Measurements from ENCODE around the gene PRDM11.

The PRDM11 gene

DNA sequence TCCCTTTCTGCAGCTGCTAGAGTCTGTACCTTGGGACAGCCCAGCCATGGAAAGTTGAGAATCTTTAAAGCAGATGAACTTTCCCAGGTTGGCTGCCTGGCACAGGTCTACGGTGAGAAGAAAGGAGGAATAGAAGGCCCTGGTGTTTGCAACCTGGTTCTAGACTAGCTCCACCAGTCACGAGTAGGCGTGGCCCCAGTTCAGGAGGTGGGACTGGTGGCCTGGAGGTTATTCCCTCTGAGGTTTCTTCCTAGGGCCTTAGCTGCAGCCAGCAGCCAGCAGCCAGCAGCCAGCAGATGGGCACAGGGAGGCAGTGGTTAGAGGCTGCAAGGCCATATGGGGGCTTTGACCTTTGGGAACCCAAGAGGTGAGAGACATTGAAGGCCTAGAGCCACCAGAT is 40.9 kb downstream of the PRDM11 start:
- H3K27ac ChIP-seq (ENCODE audit: low read length) = no peak overlapping the region
- no peaks in the 10 kb centered on the region for H3K27me3 ChIP-seq (ENCODE audit: control insufficient read depth, insufficient read depth, low read length)
- H3K4me3 ChIP-seq (ENCODE audit: low read length) = no peak overlapping the region
- H3K4me1 ChIP-seq (ENCODE audit: control insufficient read depth, insufficient read depth, low read length) = no peaks in the 10 kb centered on the region
- no peak for DNase-seq (ENCODE audit: low read depth, low spot score)
- WGBS (ENCODE audit: insufficient coverage, insufficient read length) = no CpG with 5 or more reads among the region's 3 CpGs
- no peaks in the 10 kb centered on the region for H3K9me3 ChIP-seq (ENCODE audit: control insufficient read depth, insufficient read depth, low read length)
- no peaks in the 10 kb centered on the region for H3K36me3 ChIP-seq (ENCODE audit: control insufficient read depth, insufficient read depth, low read length)

DNA sequence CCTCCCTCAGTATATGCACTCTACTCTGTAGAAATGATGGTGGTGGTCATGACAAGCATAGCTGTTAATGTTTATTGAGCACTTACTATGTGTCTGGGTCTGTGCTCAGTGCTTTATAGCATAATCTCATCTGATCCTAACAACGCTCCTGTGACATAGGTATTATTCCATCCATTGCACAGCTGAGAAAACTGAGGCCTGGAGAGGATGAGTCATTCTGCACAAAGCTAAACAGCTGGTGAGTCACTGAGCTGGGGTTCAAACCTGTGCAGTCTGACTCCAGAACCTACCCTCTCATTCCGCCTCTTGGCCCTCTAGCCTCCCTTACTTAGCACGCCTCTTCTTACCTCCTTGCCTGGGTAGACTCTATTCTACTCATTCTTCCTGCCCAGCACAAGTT is 41.7 kb downstream of the PRDM11 start:
- Histone ChIP-seq H3K36me3 (ENCODE audit: control insufficient read depth, insufficient read depth, low read length) (no peaks in the 10 kb centered on the region), H3K27ac (ENCODE audit: low read length) (no peak overlapping the region), H3K27me3 (ENCODE audit: control insufficient read depth, insufficient read depth, low read length) (no peaks in the 10 kb centered on the region), H3K4me3 (ENCODE audit: low read length) (no peak overlapping the region), H3K9me3 (ENCODE audit: control insufficient read depth, insufficient read depth, low read length) (no peaks in the 10 kb centered on the region), H3K4me1 (ENCODE audit: control insufficient read depth, insufficient read depth, low read length) (no peaks in the 10 kb centered on the region)
- no CpG with 5 or more reads among the region's 3 CpGs for WGBS (ENCODE audit: insufficient coverage, insufficient read length)
- DNase-seq (ENCODE audit: low read depth, low spot score) = no peak

DNA sequence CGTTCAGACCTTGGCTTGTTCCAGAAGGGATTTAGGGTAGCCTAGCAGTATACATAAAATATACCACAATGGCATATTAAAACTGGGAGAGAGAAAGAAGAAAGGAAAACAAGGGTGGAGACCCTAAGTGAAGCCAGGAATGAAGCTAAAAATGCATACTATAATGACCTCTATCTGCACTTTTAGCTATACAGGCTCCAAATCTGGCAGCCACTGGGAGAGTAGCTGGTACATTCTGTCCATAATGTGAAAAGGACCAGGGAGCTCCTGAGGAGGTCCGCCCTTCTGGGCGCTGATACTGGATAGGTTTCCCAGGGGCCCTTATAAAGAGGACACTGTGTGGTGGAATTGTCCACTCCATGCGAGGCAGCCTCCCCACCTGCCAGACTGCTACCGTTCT is 42.8 kb downstream of the PRDM11 start:
- H3K27ac ChIP-seq (ENCODE audit: low read length) = no peak overlapping the region
- no CpG with 5 or more reads among the region's 5 CpGs for WGBS (ENCODE audit: insufficient coverage, insufficient read length)
- H3K4me3 ChIP-seq (ENCODE audit: low read length) = no peak overlapping the region

DNA sequence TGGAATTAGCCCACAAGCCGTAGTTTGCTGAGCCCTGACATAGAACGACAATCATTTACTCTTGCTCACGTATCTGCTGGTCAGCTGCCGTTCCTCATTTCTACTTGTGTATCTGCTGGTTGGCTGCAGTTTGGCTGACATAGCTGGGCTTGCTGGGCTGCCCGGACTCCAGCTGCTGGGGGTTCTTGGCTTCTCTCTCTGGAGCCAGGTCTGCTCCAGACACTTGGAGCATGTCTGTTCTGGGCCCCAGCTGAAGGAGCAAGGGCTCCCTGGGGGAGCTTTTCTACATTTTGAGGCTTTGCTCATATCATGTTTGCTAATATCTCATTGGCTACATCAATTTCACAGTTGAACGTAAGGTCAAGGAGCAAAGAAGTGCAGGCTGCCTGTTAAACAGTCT is 47.3 kb downstream of the PRDM11 start:
- H3K36me3 ChIP-seq (ENCODE audit: control insufficient read depth, insufficient read depth, low read length) = no peaks in the 10 kb centered on the region
- WGBS (ENCODE audit: insufficient coverage, insufficient read length) = no CpG with 5 or more reads among the region's 6 CpGs
- H3K9me3 ChIP-seq (ENCODE audit: control insufficient read depth, insufficient read depth, low read length) = no peaks in the 10 kb centered on the region
- H3K27ac ChIP-seq (ENCODE audit: low read length) = no peak overlapping the region
- no peak for DNase-seq (ENCODE audit: low read depth, low spot score)
- H3K27me3 ChIP-seq (ENCODE audit: control insufficient read depth, insufficient read depth, low read length) = no peaks in the 10 kb centered on the region
- no peaks in the 10 kb centered on the region for H3K4me1 ChIP-seq (ENCODE audit: control insufficient read depth, insufficient read depth, low read length)
- H3K4me3 ChIP-seq (ENCODE audit: low read length) = no peak overlapping the region

More for the DNA sequence above, 42.8 kb downstream of the PRDM11 start:
- H3K27me3 ChIP-seq (ENCODE audit: control insufficient read depth, insufficient read depth, low read length) = no peaks in the 10 kb centered on the region
- no peaks in the 10 kb centered on the region for H3K4me1 ChIP-seq (ENCODE audit: control insufficient read depth, insufficient read depth, low read length)
- no peaks in the 10 kb centered on the region for H3K9me3 ChIP-seq (ENCODE audit: control insufficient read depth, insufficient read depth, low read length)
- no peaks in the 10 kb centered on the region for H3K36me3 ChIP-seq (ENCODE audit: control insufficient read depth, insufficient read depth, low read length)
- no peak for DNase-seq (ENCODE audit: low read depth, low spot score)

DNA sequence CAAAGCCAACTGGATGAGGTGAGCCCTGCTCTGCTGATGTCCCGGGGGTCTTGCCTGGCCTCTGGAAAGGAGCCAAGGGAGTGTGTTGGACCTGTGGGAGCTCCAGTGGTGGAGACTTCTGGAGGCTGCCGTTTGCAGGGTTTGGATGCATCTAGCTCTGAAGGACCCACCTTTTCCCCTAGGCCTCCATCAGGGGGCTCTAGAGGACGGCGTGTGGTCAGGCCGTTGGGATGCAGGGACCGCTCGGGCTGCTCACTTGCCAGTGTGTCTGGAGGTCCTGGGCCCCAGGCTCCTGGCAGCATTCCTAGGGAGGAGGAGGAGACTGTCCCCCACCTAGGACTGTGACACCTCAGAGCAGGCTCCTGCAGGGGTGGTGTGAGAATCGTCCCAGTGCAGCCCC is 58.3 kb downstream of the PRDM11 start:
- Histone ChIP-seq H3K4me1 (ENCODE audit: control insufficient read depth, insufficient read depth, low read length) (no peaks in the 10 kb centered on the region), H3K9me3 (ENCODE audit: control insufficient read depth, insufficient read depth, low read length) (no peaks in the 10 kb centered on the region), H3K4me3 (ENCODE audit: low read length) (no peak overlapping the region), H3K27ac (ENCODE audit: low read length) (no peak overlapping the region), H3K36me3 (ENCODE audit: control insufficient read depth, insufficient read depth, low read length) (no peaks in the 10 kb centered on the region), H3K27me3 (ENCODE audit: control insufficient read depth, insufficient read depth, low read length) (no peaks in the 10 kb centered on the region)
- no peak for DNase-seq (ENCODE audit: low read depth, low spot score)
- no CpG with 5 or more reads among the region's 8 CpGs for WGBS (ENCODE audit: insufficient coverage, insufficient read length)

DNA sequence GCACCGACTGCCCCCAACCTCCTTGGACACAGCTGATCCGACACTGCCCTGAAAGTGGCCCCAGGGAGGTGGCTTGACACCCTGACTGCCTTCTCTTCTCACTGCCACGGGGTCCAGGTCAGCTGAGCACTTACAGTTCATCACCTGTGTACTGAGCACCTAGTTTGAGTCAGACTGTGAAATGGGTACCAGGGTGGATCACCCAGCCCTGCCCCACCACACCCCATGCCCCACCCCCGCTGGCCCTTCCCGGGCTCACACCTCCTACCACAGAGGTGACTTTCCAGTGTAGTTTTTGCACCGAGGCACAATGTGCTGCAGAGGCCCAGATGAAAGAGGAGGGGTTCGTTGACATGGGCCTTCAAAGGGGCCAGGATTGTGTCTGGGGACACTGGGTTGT is 59.5 kb downstream of the PRDM11 start:
- no peaks in the 10 kb centered on the region for H3K9me3 ChIP-seq (ENCODE audit: control insufficient read depth, insufficient read depth, low read length)
- DNase-seq (ENCODE audit: low read depth, low spot score) = no peak
- H3K4me1 ChIP-seq (ENCODE audit: control insufficient read depth, insufficient read depth, low read length) = peaks cover 5% of the 10 kb centered on the region; the same call in 1 of the 2 replicates
- no peaks in the 10 kb centered on the region for H3K27me3 ChIP-seq (ENCODE audit: control insufficient read depth, insufficient read depth, low read length)
- WGBS (ENCODE audit: insufficient coverage, insufficient read length) = no CpG with 5 or more reads among the region's 7 CpGs
- H3K36me3 ChIP-seq (ENCODE audit: control insufficient read depth, insufficient read depth, low read length) = no peaks in the 10 kb centered on the region
- no peak overlapping the region for H3K4me3 ChIP-seq (ENCODE audit: low read length)
- H3K27ac ChIP-seq (ENCODE audit: low read length) = no peak overlapping the region

DNA sequence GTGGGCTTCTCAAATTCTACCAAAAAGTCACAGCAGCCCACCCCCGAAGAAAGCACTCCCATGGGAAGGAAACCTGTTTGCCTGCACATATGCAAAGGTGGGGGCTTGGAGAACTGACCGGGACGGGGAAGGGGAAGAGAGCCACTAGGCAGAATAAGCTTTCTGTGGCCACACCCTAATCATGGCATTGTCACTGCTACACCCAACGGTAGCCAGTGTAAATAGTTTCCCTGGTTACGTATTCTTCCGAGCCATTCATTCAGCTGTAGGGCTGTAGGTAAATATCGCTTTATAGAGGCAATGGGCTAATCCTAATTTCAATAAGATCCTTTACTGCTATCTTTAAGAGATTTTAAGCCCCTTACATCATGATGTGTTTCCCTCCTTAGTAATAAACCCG is 61.7 kb downstream of the PRDM11 start:
- no peak for DNase-seq (ENCODE audit: low read depth, low spot score)
- Histone ChIP-seq H3K36me3 (ENCODE audit: control insufficient read depth, insufficient read depth, low read length) (no peaks in the 10 kb centered on the region), H3K27ac (ENCODE audit: low read length) (no peak overlapping the region), H3K4me1 (ENCODE audit: control insufficient read depth, insufficient read depth, low read length) (peaks cover 5% of the 10 kb centered on the region; the same call in 1 of the 2 replicates), H3K27me3 (ENCODE audit: control insufficient read depth, insufficient read depth, low read length) (no peaks in the 10 kb centered on the region), H3K4me3 (ENCODE audit: low read length) (no peak overlapping the region), H3K9me3 (ENCODE audit: control insufficient read depth, insufficient read depth, low read length) (no peaks in the 10 kb centered on the region)
- WGBS (ENCODE audit: insufficient coverage, insufficient read length) = no CpG with 5 or more reads among the region's 8 CpGs

DNA sequence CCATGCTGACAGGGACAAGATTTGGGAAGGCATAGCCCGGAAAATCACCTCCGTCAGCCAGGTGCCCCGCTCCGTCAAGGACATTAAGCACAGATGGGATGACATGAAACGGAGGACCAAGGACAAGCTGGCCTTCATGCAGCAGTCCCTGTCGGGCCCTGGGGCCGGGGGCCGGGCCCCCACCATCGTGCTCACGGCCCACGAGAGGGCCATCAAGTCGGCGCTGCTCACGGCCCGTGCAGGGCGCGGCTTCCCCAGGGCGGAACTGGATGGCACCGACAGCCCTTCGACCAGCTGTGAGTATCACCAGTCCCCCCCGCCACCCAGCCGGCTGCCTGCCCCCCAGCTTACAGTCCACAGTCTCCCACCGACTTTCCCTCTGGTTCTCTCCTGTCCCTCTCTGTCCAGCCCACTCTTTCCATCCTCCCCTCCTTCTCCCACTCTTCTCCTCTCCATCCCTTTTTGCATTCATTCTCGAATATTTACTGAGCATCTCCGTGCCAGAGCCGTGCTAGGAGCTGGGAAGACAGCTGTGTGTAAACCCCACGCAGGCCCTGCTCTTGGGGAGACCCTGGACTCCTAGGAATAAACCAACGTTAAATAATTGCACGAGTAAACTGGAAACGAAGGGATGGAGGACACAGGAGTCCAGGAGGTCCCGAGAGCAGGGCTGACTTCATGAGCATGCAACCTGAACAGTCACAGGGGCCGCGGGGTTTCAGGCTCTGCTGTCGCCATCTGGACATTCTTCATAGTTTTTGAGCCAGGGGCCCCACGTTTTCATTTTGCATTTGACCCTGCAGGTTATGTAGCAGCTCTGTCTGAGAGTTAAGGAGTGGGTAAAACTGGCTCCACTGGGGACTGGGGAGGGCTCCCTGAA is 62.8 kb downstream of the PRDM11 start:
- Histone ChIP-seq H3K27ac (ENCODE audit: low read length) (no peak overlapping the region), H3K4me1 (ENCODE audit: control insufficient read depth, insufficient read depth, low read length) (peaks cover 5% of the 10 kb centered on the region; the same call in 1 of the 2 replicates), H3K36me3 (ENCODE audit: control insufficient read depth, insufficient read depth, low read length) (no peaks in the 10 kb centered on the region), H3K9me3 (ENCODE audit: control insufficient read depth, insufficient read depth, low read length) (no peaks in the 10 kb centered on the region), H3K4me3 (ENCODE audit: low read length) (no peak overlapping the region), H3K27me3 (ENCODE audit: control insufficient read depth, insufficient read depth, low read length) (no peaks in the 10 kb centered on the region)
- no CpG with 5 or more reads among the region's 35 CpGs for WGBS (ENCODE audit: insufficient coverage, insufficient read length)
- no peak for DNase-seq (ENCODE audit: low read depth, low spot score)

DNA sequence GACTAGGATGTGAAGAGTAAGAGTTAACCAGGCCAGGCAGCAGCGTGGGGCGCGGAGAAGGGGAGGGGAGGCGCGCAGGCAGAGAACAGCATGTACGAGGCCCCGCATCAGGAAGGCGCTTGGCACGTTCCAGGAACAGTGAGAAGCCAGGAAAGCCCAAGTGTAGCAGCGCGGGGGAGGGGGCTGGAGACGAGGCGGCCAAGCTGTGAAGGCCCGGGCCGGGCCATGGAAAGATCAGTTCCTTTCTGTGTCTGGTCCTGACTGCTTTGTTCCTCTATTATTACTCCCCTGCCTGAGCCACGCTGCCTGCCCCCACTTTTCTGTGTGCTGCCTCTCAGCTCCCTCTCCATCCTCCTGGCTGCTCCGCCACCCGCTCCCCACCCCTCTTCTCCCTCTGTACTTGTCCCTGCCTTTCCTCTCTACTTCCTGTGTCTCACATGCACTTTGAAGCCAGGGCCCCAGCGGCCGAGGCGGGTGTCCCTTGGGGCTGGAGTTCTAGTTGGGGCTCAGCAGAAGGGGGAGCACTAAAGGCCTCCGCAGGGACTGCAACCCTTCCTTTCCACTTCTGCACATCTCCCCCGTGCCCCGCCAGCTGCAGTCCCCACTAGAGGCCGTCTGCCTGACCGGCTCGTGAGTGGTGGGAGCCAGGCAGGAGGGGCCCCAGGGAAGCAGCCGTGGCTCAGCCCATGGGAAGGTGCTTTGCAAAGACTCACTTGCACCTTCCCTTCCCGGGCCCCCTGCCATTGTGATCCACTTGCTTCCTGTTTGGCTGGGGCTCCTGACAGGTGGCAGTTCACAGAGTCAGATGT is 63.7 kb downstream of the PRDM11 start:
- Histone ChIP-seq H3K27me3 (ENCODE audit: control insufficient read depth, insufficient read depth, low read length) (no peaks in the 10 kb centered on the region), H3K36me3 (ENCODE audit: control insufficient read depth, insufficient read depth, low read length) (no peaks in the 10 kb centered on the region), H3K27ac (ENCODE audit: low read length) (no peak overlapping the region), H3K9me3 (ENCODE audit: control insufficient read depth, insufficient read depth, low read length) (no peaks in the 10 kb centered on the region), H3K4me3 (ENCODE audit: low read length) (no peak overlapping the region), H3K4me1 (ENCODE audit: control insufficient read depth, insufficient read depth, low read length) (peaks cover 5% of the 10 kb centered on the region; the same call in 1 of the 2 replicates)
- DNase-seq (ENCODE audit: low read depth, low spot score) = no peak
- no CpG with 5 or more reads among the region's 29 CpGs for WGBS (ENCODE audit: insufficient coverage, insufficient read length)

DNA sequence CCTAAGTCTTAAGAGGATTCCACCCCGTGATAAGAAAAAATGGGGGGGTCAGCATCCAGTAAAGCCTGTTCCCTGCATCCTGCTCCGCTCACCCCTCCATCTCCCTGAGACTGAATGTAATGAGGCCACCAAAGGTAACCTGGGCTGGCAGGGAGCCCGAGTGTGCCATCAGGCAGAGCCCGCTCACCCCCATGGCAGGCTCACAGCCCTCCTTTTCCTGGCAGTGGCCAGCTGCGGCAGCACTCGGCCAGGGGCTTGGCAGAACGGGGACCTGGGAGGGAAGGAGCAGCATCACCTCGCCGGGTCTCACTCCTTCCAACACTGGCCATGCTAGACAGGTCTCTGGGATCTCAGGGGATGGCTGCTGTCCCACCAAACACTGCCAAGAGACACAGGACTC is 64.4 kb downstream of the PRDM11 start:
- no peak for DNase-seq (ENCODE audit: low read depth, low spot score)
- Histone ChIP-seq H3K4me3 (ENCODE audit: low read length) (no peak overlapping the region), H3K36me3 (ENCODE audit: control insufficient read depth, insufficient read depth, low read length) (no peaks in the 10 kb centered on the region), H3K4me1 (ENCODE audit: control insufficient read depth, insufficient read depth, low read length) (peaks cover 5% of the 10 kb centered on the region; the same call in 1 of the 2 replicates), H3K9me3 (ENCODE audit: control insufficient read depth, insufficient read depth, low read length) (no peaks in the 10 kb centered on the region), H3K27me3 (ENCODE audit: control insufficient read depth, insufficient read depth, low read length) (no peaks in the 10 kb centered on the region), H3K27ac (ENCODE audit: low read length) (no peak overlapping the region)
- no CpG with 5 or more reads among the region's 9 CpGs for WGBS (ENCODE audit: insufficient coverage, insufficient read length)
